Measurements from ENCODE around the gene TRAPPC11.
A peak's percentile ranks its signal among the peaks of the same experiment; 100 is the strongest.

TRAPPC11 gene

GRCh38 chr4:183658362-183659028 is 598 bp upstream of the TRAPPC11 start:
- peak overlapping the region; percentile 72 for H3K4me2 ChIP-seq (ENCODE audit: low read depth, low read length, poor library complexity, severe bottlenecking)
- TF ChIP-seq, protein P1, sequence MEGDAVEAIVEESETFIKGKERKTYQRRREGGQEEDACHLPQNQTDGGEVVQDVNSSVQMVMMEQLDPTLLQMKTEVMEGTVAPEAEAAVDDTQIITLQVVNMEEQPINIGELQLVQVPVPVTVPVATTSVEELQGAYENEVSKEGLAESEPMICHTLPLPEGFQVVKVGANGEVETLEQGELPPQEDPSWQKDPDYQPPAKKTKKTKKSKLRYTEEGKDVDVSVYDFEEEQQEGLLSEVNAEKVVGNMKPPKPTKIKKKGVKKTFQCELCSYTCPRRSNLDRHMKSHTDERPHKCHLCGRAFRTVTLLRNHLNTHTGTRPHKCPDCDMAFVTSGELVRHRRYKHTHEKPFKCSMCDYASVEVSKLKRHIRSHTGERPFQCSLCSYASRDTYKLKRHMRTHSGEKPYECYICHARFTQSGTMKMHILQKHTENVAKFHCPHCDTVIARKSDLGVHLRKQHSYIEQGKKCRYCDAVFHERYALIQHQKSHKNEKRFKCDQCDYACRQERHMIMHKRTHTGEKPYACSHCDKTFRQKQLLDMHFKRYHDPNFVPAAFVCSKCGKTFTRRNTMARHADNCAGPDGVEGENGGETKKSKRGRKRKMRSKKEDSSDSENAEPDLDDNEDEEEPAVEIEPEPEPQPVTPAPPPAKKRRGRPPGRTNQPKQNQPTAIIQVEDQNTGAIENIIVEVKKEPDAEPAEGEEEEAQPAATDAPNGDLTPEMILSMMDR (conservative IDR thresholded peaks at IDR 0.05; ENCODE audit: low read length), result no peak
- no peak for TF ChIP-seq EZH2phosphoT487 (IDR thresholded peaks at IDR 0.05; ENCODE audit: borderline replicate concordance)
- H3K79me2 ChIP-seq (ENCODE audit: insufficient read depth, low read length), result peaks cover 62% of the 10 kb centered on the region
- H3K4me3 ChIP-seq (ENCODE audit: low read length, poor library complexity, severe bottlenecking), result peak overlapping the region; percentile 96
- H3K9ac ChIP-seq (ENCODE audit: low read depth, low read length, poor library complexity, severe bottlenecking), result peak overlapping the region; percentile 82
- no peaks in the 10 kb centered on the region for H3F3A ChIP-seq (ENCODE audit: low read depth)
- no peaks in the 10 kb centered on the region for H3K27me3 ChIP-seq (ENCODE audit: insufficient read depth, low read length, poor library complexity, severe bottlenecking)
- H2AFZ ChIP-seq (ENCODE audit: low read length), result peak overlapping the region; percentile 85
- H3K4me1 ChIP-seq (ENCODE audit: insufficient read depth, low read length, poor library complexity, severe bottlenecking), result peaks cover 38% of the 10 kb centered on the region
- H3K9me3 ChIP-seq (ENCODE audit: insufficient read depth, low read depth, low read length), result no peaks in the 10 kb centered on the region
- peaks cover 10% of the 10 kb centered on the region for H4K20me1 ChIP-seq (ENCODE audit: insufficient read depth, low read length, poor library complexity, severe bottlenecking)
- H3K9me2 ChIP-seq (replicated peaks; ENCODE audit: low read depth, low read length), result no peaks in the 10 kb centered on the region
- no peaks in the 10 kb centered on the region for H3K36me3 ChIP-seq (ENCODE audit: insufficient read depth, low read length)

DNA sequence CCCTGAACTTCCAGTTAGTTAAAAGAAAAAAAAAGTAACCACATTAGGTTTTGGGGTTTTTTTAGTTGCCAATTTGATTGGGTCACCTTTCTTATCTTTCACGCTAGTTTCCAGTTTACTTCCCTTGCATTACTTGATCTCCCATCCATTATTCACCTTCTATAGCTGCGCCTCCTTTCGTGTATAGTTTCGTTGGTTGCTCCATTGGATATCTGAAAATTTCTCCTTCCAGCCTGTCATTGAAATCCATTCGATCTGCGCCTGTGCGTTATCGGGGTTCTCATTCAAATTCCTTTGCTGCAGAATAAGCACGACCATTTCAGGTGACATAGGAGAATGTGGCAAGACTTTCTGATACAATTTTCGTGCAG is 764 bp downstream of the TRAPPC11 start:
- H3K9me3 ChIP-seq (ENCODE audit: insufficient read depth, low read depth, low read length), result no peaks in the 10 kb centered on the region
- peaks cover 10% of the 10 kb centered on the region for H4K20me1 ChIP-seq (ENCODE audit: insufficient read depth, low read length, poor library complexity, severe bottlenecking)
- H3K4me2 ChIP-seq (ENCODE audit: low read depth, low read length, poor library complexity, severe bottlenecking), result peak overlapping the region; percentile 96
- TF ChIP-seq, protein P1 (conservative IDR thresholded peaks at IDR 0.05; ENCODE audit: low read length), result no peak
- no peak for TF ChIP-seq EZH2phosphoT487 (IDR thresholded peaks at IDR 0.05; ENCODE audit: borderline replicate concordance)
- H3K36me3 ChIP-seq (ENCODE audit: insufficient read depth, low read length), result no peaks in the 10 kb centered on the region
- peak overlapping the region; percentile 76 for H2AFZ ChIP-seq (ENCODE audit: low read length)
- H3K9me2 ChIP-seq (replicated peaks; ENCODE audit: low read depth, low read length), result no peaks in the 10 kb centered on the region
- no peaks in the 10 kb centered on the region for H3K27me3 ChIP-seq (ENCODE audit: insufficient read depth, low read length, poor library complexity, severe bottlenecking)
- peak overlapping the region; percentile 96 for H3K4me3 ChIP-seq (ENCODE audit: low read length, poor library complexity, severe bottlenecking)
- H3K79me2 ChIP-seq (ENCODE audit: insufficient read depth, low read length), result peaks cover 66% of the 10 kb centered on the region
- H3K4me1 ChIP-seq (ENCODE audit: insufficient read depth, low read length, poor library complexity, severe bottlenecking), result peaks cover 41% of the 10 kb centered on the region
- H3F3A ChIP-seq (ENCODE audit: low read depth), result no peaks in the 10 kb centered on the region
- H3K9ac ChIP-seq (ENCODE audit: low read depth, low read length, poor library complexity, severe bottlenecking), result peak overlapping the region; percentile 82

DNA sequence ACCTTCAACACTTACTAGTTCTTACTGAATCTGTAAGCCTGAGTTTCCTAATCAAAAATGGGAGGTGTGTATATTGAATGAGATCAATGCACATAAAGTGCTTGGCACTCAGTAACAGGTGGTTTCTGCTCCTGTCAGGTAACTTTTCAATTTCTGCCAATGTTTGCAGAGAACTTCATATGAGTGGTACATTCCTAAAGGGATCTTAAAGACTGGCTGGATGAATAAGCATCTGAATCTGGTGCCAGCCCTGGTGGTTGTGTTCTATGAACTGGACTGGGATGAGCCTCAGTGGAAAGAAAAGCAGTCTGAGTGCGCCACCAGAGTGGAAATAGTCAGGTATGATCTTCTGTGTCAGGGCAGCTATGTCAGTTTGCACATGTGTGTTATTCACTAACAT is 7.0 kb downstream of the TRAPPC11 start:
- no peak overlapping the region for H3K4me3 ChIP-seq (ENCODE audit: low read length, poor library complexity, severe bottlenecking)
- H3K79me2 ChIP-seq (ENCODE audit: insufficient read depth, low read length), result peaks cover 17% of the 10 kb centered on the region
- no peaks in the 10 kb centered on the region for H3K9me2 ChIP-seq (replicated peaks; ENCODE audit: low read depth, low read length)

More for the DNA sequence above, 7.0 kb downstream of the TRAPPC11 start:
- H3K9me3 ChIP-seq (ENCODE audit: insufficient read depth, low read depth, low read length), result no peaks in the 10 kb centered on the region
- TF ChIP-seq, protein P1 (conservative IDR thresholded peaks at IDR 0.05; ENCODE audit: low read length), result no peak
- no peak for TF ChIP-seq EZH2phosphoT487 (IDR thresholded peaks at IDR 0.05; ENCODE audit: borderline replicate concordance)
- H3F3A ChIP-seq (ENCODE audit: low read depth), result no peaks in the 10 kb centered on the region
- no peak overlapping the region for H3K4me2 ChIP-seq (ENCODE audit: low read depth, low read length, poor library complexity, severe bottlenecking)
- no peaks in the 10 kb centered on the region for H4K20me1 ChIP-seq (ENCODE audit: insufficient read depth, low read length, poor library complexity, severe bottlenecking)
- H3K9ac ChIP-seq (ENCODE audit: low read depth, low read length, poor library complexity, severe bottlenecking), result no peak overlapping the region
- no peaks in the 10 kb centered on the region for H3K27me3 ChIP-seq (ENCODE audit: insufficient read depth, low read length, poor library complexity, severe bottlenecking)
- H3K4me1 ChIP-seq (ENCODE audit: insufficient read depth, low read length, poor library complexity, severe bottlenecking), result peaks cover 12% of the 10 kb centered on the region
- H3K36me3 ChIP-seq (ENCODE audit: insufficient read depth, low read length), result peaks cover 36% of the 10 kb centered on the region; the same call in 1 of the 2 replicates
- no peak overlapping the region for H2AFZ ChIP-seq (ENCODE audit: low read length)

Measured in Loucy (cell line).